HG03558 (cell line): ENCODE measurements around the gene GLP2R.

Experiments used
- ATAC-seq: cut with Tn5 transposase; IDR thresholded peaks from one replicate; pipeline ENCODE4 v1.9.1; 2021; ENCODE audit warnings: moderate number of reproducible peaks; ENCODE audit not compliant: unreplicated experiment; ENCODE audit errors: extremely low read depth

Gene GLP2R

DNA sequence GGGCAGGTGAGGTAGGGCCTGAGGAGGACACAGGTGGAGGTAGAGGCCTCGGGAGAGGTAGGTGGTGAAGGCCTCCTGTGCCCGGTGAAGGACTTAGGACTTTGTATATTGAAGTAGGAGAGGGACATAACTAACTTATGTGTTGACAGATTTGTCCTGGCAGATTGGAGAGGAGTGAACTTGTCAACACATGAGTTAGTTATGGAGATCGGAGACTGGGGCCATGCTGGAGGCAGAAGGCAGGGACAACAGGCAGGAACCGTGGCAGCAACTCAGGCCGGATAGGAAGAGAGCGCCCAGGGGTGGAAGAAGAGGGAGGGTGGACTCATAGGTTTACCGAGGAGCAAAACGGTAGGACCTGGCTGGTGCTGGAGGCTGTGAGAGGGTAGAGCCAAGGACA is 18.4 kb downstream of the GLP2R start:
- ATAC-seq, result no peak

DNA sequence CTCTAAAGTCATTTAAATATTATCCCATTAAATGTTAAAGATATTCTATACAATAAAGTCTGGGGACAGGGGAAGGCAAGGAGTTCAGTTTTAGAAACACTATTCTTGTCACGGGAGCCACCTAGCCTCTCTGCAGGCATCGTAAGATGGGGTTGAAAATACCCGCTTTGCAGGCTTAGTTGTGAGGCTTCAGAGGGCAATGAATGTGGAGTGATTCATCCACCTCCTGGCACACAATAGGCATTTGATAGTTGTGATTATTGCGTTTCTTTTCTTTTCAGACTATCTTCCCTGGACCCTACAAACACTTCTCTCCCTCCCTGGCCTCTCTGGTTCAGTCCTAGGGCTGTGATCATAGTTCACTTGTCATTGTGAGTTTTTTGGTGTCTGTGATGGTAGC is 19.6 kb downstream of the GLP2R start:
- ATAC-seq, result no peak

DNA sequence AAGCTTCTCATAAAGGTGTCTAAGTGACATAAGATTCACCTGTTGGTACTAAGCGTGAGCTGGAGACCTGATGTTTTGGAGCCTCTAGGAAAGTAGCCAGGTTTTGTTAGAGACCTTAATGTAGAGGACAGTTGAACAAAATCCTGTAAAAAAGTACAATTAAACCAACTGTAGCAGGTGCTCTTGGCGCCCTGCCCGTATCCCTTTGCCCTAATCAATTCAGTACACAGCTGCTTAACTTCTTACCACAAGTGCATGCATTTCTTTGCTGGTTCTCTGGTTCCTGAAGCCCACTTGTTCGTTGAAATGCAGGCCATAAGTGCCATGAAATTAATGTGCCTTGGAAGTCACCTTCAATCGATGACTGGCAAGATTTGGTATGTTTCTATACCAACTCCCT is 24.4 kb downstream of the GLP2R start:
- no peak for ATAC-seq

DNA sequence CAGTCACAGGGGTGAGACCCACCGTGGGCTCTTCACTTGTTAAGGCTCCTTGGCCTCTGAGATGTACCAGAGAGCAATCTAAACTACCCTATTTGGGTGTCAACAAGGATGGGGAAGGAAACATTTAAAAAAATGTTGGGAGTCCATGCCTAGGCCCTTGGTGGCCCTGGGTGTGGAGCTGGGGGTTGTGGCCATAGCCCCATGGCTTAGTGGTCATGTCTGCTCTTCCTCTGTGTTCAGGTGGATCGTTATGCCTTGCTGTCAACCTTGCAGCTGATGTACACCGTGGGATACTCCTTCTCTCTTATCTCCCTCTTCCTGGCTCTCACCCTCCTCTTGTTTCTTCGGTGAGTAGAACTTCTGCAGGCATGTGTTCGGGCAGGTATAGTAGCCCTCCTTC is 28.5 kb downstream of the GLP2R start:
- ATAC-seq, result no peak

DNA sequence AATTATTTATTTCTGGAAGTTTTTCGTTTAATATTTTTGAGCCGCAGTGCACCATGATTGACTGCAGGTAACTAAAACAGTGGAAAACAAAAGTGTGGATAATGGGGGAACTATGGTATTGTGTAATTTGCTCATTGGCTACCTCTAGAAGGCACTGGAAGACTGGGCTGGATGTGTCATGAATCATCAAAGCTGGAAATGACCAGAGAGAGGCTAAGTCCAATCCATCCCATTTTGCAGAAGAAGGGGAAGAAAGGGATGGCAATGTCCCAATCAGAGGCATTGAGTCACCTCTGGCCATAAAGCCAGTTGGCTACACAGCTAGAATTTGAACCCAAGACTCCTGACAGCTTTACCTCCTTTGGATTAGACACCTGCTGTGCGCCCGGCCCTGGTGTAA is 29.3 kb downstream of the GLP2R start:
- no peak for ATAC-seq

DNA sequence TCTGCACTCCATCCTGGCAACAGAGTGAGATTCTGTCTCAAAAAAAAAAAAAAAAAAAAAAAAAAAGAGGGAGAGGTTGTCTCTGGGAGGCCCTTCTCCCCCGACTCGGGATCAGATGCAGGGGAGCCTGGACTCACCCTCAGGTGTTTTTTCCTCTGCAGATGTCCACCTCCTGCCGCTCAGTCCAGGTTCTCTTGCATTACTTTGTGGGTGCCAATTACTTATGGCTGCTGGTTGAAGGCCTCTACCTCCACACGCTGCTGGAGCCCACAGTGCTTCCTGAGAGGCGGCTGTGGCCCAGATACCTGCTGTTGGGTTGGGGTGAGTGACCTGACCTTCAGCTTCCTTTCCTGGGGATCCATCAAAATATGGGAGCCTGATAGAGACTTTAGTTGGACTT is 34.1 kb downstream of the GLP2R start:
- ATAC-seq, result no peak

DNA sequence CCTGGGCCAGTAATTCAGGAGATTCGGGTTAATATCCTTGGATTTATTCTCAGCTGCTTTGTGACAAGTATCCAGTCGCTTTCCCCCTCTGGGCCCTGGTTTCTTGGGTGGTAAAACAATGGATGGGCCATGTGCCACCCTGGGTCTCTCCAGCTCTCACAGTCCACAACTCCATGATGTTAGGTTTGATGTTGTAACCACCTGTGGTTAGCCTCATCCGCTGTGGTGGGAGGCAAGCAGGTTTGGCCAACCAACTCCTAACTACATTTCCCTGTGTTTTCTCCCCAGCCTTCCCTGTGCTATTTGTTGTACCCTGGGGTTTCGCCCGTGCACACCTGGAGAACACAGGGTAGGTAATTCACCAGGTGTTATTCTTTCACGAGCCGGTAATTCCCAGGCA is 35.1 kb downstream of the GLP2R start:
- no peak for ATAC-seq

DNA sequence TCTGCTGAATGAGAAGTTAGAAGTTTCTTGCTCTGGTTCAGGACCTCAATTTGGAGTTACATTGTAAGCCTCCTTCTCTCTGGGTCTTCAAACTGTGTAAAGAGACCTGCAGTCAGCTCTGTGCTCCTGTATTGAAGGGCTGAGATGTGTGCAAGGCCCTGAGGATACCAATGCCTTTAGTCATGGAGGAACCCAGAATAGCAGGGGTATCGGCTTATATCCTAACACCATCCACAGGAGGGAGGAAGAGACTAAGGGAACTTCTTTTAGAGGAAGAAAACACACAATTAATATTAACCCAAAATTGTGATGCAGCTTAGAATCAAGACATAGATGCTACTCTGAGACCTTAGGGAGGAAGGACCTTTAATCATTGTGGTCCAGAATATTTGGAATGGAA is 36.5 kb downstream of the GLP2R start:
- no peak for ATAC-seq

DNA sequence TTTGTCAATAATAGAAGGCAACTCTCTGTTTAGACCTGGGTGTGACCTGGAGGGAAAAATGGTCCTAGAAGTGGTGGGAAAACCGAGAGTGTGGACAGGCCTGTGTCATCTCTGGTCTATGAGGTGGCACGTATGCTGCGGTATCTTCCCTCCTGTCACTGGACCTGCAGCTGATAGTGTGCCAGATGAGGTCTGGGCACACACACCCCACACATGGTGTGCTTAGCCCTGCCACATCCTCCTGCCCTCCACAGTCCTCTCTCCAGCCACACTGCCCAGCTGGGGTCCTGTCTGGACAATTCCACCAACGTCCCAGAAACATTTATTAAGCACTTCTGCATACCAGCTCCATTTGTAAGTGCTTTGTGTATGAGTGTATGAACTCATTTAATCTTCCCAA is 37.2 kb downstream of the GLP2R start:
- no peak for ATAC-seq

DNA sequence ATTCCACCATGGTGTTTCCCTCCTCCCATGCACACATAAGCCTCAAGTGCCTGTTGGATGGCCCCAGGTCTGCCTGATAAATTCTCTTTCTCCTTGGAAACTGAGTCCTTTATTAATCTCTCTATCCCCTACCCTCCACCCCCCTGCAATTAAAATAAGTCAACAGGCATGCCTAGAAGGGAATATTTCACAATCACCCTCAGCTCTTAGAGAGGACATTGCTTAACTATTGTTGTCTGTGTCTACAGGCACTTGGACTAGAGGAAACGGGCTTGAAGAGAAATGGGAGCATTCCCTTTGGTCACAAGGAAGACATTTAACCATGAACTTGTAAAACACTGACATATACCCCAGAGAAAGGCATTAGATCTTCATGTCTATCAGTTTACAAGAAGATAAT is 39.9 kb downstream of the GLP2R start:
- no peak for ATAC-seq

DNA sequence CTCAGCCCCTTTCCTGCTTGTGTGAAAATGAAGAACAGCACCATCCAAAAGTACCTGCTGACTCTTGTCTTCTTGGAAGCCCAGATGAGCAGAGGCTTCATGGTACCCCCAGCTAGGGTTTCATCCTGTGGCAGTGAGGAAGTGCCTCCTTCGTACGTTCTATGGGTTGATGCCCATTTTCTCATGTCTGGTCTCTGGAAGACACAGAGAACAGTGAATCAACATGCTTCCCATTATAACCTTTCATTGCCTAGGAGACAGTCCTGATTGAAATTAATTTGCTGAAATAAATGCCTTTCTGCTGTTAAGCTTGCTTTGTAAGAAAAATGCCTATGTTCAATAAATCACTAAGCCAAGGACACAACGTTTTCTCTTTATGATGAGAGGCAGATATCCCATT is 42.8 kb downstream of the GLP2R start:
- no peak for ATAC-seq

DNA sequence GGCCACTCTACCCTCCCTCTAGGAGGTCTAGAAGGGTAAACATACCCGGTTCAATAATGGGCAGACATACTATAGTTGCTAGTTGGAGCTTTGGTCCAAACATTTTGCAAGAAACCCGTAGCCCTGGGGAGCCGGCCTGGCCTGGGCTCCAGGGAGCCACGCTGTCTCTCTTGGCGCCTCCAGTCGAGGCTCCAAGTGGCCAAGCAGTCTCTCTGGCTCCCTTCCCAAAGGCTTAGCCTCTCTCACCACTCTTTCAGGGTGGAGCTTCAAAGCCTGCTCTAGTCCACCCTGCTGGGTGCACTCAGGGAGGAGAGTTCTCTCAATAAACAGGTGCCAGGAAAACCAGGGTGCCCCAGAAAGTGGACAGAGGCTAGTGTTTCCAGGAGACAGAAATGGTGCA is 47.1 kb downstream of the GLP2R start:
- no peak for ATAC-seq

DNA sequence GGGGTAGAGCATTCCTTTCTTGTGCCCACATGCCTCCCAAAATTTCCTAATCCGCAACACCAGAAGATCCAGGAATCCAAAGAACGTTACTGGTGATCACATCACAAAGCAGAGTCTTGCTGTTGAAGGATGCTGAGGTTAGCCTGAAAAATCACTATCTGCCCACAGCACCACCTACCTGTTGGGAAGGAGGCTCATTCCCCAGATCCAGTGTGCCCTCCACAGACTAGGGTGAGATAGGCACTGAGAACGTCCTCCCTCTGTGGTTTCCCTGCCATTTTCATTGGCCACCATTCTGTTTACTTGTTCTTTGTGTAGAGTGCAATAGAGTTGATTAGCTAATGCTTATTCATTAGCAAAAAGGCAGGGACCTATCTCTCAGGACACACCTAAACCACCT is 49.0 kb downstream of the GLP2R start:
- no peak for ATAC-seq

DNA sequence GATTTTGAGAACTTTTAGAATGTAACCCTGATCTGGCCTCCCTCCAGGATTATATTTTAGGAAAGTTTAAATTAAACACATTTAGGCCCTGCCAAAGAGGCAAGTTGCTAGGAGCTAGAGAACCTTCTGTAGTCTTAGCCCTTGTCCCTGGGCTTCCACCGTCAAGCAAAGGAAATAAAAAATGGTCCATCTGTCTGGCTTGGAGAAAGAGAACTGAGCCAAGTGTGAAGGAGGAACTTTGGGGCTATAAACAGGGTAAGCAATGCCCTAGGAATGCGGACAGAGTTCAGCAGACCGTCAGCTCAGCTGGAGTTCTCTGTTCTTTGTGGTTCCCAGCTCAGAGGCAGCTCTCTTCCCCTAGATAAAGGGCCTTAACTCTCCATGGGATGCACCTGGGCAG is 49.7 kb downstream of the GLP2R start:
- ATAC-seq, result no peak

DNA sequence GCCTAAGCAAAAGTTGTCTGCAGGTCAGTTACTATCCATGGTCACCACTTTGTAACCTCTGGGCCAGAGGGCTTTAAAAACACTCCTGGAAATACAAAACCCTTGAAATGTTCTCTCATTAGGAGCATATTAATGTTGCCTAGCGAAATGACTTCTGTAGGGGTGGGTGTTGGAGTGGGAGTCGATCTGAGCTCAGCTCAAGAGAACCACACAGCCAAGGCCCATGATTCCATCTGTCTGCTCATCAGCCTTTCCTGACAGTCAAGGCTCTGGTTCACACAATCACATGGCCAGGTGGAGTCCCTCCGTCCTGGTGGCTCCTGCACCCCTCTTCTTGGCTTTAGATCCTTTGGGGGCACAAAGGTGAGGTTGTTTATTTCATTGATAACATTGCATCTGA is 52.6 kb downstream of the GLP2R start:
- no peak for ATAC-seq

DNA sequence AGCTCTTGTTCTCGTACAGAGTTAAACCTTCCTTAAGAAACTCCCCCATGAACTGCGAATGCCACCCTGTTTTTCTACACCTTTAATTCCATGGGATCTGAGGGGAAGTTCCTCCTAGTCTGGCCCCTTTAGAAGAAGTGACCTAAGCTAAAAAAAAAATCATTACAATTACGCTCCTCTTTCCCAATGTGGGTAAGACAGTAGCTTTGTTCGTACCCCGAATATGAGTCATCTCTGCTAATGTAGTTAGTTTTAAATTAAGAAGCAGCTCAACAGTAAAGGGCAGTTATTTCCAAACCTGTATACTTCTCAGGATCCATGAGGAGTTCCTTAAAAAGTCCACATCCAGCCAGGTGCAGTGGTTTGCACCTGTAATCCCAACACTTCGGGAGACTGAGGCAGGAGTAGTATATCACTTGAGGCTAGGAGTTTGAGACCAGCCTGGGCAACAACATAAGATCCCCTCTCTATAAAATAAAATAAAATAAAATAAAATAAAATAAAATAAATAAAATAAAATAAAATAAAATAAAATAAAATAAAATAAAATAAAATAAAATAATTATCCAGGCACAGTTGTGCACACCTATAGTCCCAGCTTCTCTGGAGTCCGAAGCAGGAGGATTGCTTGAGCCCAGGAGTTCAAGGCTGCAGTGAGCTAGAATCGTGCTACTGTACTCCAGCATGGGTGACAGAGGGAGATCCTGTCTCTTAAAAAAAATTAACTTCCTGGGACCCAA is 53.2 kb downstream of the GLP2R start:
- no peak for ATAC-seq

DNA sequence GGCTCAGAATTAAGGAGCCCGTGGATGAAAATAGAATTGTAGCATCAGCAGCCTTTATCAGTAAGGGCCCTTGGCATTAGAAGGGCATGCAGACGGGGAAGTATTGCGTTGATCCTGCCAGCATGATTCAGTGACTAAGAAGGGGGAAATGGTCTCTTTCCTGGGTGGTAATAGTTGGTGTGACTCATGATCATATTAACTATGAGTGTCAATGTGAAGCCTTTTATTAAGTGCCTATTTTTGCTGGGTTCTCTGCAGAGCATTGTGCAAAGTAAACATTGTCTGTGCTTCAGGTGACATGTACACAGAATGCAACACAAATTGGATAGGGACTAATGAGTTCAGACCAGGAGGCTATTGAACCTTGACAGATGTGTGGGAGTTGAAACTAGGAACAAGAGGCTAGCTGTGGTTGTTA is 54.9 kb downstream of the GLP2R start:
- ATAC-seq, result no peak

DNA sequence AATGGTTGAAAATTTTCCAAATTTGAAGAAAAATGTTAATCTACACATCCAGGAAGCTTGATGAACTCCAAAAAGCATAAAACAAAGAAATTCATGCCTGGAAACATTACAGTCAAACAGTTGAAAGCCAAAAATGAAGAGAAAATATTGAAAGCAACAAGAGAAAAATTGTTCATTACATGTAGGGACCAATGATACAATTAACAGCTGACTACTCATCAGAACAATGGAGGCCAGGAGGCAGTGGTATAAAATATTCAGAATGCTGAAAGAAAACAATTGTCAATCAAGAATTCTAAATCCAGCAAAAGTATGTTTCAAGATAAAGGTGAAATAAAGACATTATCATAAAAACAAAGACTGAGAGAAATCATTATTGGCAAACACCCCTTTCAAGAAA is 57.7 kb downstream of the GLP2R start:
- ATAC-seq, result no peak

DNA sequence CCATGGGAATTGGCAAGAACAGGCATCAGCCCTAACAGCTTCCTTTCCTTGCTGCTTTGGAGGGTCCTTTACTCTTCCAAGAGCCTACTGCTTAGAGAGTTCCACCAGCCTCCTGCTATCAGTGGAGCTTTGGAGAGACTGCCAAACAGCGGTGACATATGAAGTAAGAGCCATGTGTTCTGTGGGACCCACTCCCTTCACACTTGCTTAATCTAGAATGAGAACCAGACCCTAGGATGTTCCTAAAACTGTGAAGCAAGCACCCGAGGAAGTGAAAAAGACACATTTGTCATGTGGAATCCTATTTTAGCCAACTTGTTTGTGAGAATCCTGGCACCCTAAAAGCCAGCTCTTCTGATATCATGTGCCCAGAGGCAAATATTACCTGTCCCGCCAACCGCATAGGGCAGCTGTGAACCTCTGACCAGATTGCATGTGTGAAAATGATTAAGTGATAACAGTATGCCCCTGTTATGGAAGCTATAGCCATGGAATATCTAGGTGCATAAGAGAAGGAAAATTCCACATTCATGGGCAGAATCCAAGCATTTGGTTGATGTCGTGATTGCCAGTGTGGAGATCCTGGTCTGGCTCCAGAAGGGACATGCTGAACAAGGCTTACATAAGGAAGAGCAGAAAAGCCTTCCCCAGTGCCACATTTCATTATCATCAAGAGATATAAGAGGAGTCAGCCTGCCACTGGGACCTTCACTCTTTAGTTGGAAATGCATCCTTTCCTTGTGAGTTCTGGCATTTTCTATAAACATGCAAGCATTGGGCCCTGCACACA is 60.6 kb downstream of the GLP2R start:
- no peak for ATAC-seq

DNA sequence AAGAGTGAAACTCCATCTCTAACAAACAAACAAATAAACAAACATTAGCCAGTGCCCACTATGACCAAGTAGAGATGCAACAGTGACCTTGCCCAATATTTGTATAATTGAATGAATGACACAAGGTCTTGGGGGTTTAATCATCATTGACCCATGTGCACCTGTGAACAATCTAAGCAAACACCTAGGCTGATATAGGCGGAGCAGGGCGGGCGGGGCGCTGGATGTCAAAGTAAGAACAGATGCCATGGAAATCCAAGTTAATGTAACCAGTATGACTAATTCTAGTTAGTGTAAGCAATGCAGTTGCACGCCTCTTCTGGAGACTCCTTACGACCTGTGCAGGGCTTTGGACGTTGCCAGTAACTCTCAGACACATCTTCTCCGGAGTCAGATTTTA is 61.8 kb downstream of the GLP2R start:
- no peak for ATAC-seq

DNA sequence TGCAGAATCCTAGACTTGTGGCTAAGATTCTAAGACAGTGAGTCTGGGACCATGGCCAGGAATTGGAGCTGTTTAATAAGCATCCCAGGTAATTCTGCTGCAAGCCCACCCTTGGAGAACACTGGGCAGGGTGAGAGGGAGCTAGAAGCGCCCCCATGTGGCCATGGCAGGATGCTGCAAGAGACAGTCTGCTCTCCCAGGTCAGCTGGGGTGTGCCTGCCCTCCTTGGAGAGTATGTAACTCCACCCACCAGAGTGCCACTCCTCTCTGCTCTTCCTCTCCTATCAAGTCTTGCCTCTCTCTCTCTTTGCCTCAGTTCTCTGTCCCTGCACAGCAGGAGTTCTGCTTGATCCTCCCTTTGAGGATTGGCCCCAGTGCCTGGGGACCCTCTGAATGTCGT is 64.4 kb downstream of the GLP2R start:
- no peak for ATAC-seq

DNA sequence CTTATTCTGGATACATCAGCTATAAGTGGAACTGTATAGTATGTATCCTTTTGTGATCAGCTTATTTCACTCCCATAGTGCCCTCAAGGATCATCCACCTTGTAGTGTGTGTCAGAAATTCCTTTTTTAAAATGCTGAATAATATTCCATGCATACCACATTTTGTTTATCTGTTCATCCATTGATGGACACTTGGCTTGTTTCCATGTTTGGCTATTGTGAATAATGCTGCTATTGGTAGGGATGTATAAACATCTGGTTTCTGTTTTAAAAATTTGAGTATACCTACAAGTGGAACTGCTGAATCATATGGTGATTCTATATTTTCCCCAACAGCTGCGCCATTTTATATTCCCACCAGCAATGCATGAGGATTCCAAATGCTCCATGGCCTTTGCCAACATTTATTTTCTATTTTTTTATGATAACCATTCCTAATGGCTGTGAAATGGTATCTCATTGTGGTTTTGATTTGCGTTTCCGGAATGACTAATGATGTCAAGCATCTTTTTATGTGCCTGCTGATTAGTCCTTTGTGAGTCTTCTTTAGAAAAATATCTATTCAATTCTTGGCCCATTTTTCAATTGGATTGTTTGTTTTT is 67.8 kb downstream of the GLP2R start:
- no peak for ATAC-seq
